ENCODE data around the gene FCRLB.
"Not testable (repeated sequence)": the region's sequence is repeated elsewhere in the genome, so short reads cannot be mapped to it uniquely, and the experiment has no call there.

The FCRLB gene

DNA sequence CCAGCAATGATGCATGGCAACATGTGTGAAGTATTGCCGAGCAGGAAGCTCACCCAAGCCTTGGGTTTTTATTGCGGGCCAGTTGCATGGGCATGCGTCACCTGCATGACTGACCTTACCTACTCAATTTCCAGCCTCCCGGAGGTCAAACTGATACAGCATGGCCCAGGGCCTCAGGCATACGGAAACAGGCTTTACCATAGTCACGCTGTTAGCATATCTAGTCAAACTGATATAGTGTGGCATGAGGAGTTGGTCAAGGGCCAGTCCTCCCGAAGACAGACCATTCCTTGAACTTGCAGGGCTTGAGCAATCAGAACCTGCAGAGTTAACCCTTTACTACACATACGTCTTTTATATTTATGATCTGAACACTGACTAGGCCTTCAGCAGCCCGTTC is 21.9 kb downstream of the FCRLB start:
- no peak for DNase-seq

GRCh38 chr1:161747801-161748200 is 26.5 kb downstream of the FCRLB start:
- DNase-seq, result no peak

- DNase-seq, result peak; percentile 83
These were observed 28.4 kb downstream of the FCRLB start, which contains the start of gene DUSP12 for GRCh38 chr1:161749509-161750407. Gene DUSP12 (plus strand): TSS chr1:161749786. CDS start chr1:161749802, 16 bp downstream.

- DNase-seq, result peak; percentile 52
These were observed 42.3 kb downstream of the FCRLB start for GRCh38 chr1:161763522-161764098.

- peak; percentile 77 for DNase-seq
These were observed 45.0 kb downstream of the FCRLB start, which contains the start of gene ATF6 for GRCh38 chr1:161766102-161766981. Gene ATF6 (plus strand): TSS chr1:161766320. CDS start chr1:161766361, 41 bp downstream.

GRCh38 chr1:161768461-161768860 is 47.1 kb downstream of the FCRLB start:
- no peak for DNase-seq

GRCh38 chr1:161768986-161769672 is 47.8 kb downstream of the FCRLB start:
- DNase-seq, result no peak

DNA sequence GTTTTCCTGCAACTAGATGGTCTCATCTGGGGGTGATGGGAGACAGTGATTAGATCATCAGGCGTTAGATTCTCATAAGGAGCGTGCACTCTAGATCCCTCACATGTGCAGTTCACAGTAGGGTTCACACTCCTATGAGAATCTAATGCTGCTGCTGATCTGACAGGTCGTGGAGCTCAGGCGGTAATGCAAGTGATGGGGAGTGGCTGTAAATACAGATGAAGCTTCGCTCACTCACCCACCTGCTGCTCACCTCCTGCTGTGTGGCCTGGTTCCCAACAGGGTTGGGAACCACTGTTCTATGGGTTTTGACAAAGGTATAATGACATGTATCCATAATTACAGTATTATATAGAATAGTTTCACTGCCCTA is 48.3 kb downstream of the FCRLB start:
- DNase-seq, result not testable (repeated sequence)

DNA sequence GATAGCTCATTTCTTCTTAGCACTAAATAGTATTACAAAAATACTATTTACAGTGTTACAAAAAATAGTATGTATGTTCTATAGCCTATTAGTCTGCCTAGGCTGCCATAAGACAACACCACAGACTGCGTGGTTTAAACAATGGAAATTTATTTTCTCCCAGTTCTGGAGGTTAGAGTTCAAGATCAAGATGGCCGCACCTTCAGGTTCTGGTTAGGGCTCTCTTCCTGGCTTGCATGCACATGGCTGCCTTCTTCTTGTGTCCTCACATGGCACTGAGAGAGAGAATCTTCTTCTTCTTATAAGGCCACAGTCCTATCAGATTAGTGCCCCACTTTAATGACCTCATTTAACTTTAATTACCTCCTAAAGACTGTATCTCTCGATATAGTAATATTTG is 48.9 kb downstream of the FCRLB start:
- no peak for DNase-seq

DNA sequence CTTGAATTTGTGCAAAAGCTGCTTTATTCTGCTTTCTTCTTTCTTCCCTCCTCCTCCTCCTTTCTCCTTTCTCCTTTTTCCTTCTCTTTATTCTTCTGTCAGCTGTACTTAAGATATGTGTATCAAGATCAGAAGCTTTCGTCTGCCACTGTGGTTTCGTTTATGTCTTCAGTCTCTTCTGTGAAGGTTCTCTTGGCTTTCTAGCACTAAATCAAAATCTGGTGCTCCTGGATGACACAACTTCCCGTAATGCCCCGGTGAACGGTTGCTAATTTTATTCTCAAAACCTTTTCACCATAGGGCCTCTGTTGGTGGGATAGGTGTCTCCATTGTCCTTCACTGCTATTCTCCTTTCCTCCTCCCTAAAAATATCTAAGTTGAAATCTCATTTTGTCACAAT is 49.8 kb downstream of the FCRLB start:
- no peak for DNase-seq

DNA sequence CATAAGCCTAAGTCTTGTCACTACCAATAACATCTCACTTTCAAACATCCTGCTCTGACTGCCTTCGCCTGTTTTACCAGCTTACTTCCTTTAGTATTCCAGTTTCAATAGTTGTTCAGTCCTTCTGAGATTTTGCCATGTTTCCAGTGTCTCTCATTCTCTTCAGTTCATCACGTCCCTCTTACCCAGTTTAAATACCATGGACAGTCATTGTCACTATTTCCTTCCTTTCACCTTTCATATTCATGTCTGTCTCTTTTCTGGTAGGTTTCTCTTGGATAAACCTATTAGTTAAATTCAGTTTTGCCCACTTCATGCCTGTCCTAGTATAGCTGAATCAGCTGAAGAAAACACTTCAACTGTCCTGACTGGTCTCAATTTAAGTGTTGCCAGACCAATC is 50.6 kb downstream of the FCRLB start:
- no peak for DNase-seq

- no peak for DNase-seq
These were observed 51.1 kb downstream of the FCRLB start for GRCh38 chr1:161772397-161772796.

DNA sequence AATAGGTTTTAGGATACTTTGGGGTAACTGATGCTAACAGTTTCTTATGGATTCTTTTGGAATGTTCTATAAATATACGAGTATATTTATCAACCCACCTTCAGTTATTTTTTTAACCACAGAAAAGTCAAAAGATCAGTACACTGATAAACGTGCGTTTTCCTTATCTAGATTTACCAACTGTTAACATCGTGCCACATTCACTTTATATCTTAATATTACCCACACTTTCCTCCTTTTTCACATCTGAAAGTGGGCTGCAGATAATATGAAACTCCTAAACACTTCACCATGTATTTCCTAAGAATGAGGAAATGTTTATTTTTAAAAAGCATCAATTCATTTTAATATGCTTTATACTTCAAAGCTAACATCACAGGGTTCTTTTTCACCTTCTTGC is 52.4 kb downstream of the FCRLB start:
- DNase-seq, result no peak

- DNase-seq, result no peak
These were observed 55.9 kb downstream of the FCRLB start for GRCh38 chr1:161777261-161777660.

All from central memory CD4-positive, alpha-beta T cell (primary cell).